HepG2 (cell line): ENCODE results near the gene ACTR10. TPM values are rescaled to one million over a fixed set of nuclear protein-coding genes. Genes with fewer than 3 reads are reported as not detected.
A peak's percentile ranks its signal among the peaks of the same experiment; 100 is the strongest.

Experiments used
- CBX5 ChIP-seq: sonication (generic); formaldehyde crosslinking; IDR thresholded peaks from 2 replicates; pipeline ENCODE4 v1.4.0; 2020; ENCODE audit warnings: missing genetic modification reagents, borderline replicate concordance
- EP300 ChIP-seq, 3 experiments: sonication (generic) in 1 of 3; formaldehyde crosslinking in 1 of 3; IDR thresholded peaks; 2 replicates each; pipeline versions ENCODE4 v1.5.1 to v1.6.1; 2011 to 2020; ENCODE audit warnings: low read depth in 2 of 3, low read length in 2 of 3, borderline replicate concordance in 1 of 3, improper control_type of control experiment in 1 of 3, mild to moderate bottlenecking in 1 of 3, missing genetic modification reagents in 1 of 3, moderate library complexity in 1 of 3
- GMEB2 ChIP-seq: IDR thresholded peaks from 2 replicates; pipeline ENCODE4 v1.6.1; 2016; ENCODE audit warnings: missing biosample characterization, missing genetic modification reagents, low read depth
- HDAC6 ChIP-seq: fragments of 200-600 bp; sonication (generic); IDR thresholded peaks from 2 replicates; pipeline ENCODE4 v1.7.0; 2017; ENCODE audit warnings: mild to moderate bottlenecking, antibody characterized with exemption, low read length, low read depth
- HOXD1 ChIP-seq: sonication (generic); formaldehyde crosslinking; IDR thresholded peaks from 2 replicates; pipeline ENCODE4 v1.5.0; 2020; ENCODE audit warnings: missing genetic modification reagents
- IKZF4 ChIP-seq: sonication (generic); formaldehyde crosslinking; IDR thresholded peaks from 2 replicates; pipeline ENCODE4 v1.5.1; 2020; ENCODE audit warnings: borderline replicate concordance, mild to moderate bottlenecking, low read depth, missing genetic modification reagents; ENCODE audit errors: not compliant biosample characterization
- MAFG ChIP-seq: sonication (generic); formaldehyde crosslinking; IDR thresholded peaks from 2 replicates; pipeline ENCODE4 v1.5.1; 2020; ENCODE audit warnings: mild to moderate bottlenecking, missing genetic modification reagents
- MATR3 ChIP-seq: sonication (generic); formaldehyde crosslinking; IDR thresholded peaks from 2 replicates; pipeline ENCODE4 v1.4.0; 2020; ENCODE audit warnings: missing genetic modification reagents
- NR2F1 ChIP-seq, 2 experiments: fragments of 450-650 bp in 1 of 2; formaldehyde crosslinking in 1 of 2; IDR thresholded peaks; 2 replicates each; pipeline versions ENCODE4 v1.5.0 to v1.6.1; 2016 to 2020; ENCODE audit warnings: mild to moderate bottlenecking in 1 of 2, missing compliant biosample characterization in 1 of 2, missing genetic modification reagents in 1 of 2, moderate library complexity in 1 of 2
- RBFOX2 ChIP-seq: fragments of 200-400 bp; formaldehyde crosslinking; IDR thresholded peaks from 2 replicates; pipeline ENCODE4 v1.6.1; 2017; ENCODE audit warnings: low read depth, mild to moderate bottlenecking, low read length
- SMAD1 ChIP-seq: sonication (generic); formaldehyde crosslinking; IDR thresholded peaks from 2 replicates; pipeline ENCODE4 v1.4.0; 2020; ENCODE audit warnings: missing genetic modification reagents, low read depth, mild to moderate bottlenecking, borderline replicate concordance
- SSRP1 ChIP-seq: IDR thresholded peaks from 2 replicates; pipeline ENCODE4 v1.6.1; 2016; ENCODE audit warnings: control low read depth
- TOE1 ChIP-seq: sonication (generic); formaldehyde crosslinking; IDR thresholded peaks from 2 replicates; pipeline ENCODE4 v1.4.0; 2020; ENCODE audit warnings: mild to moderate bottlenecking, missing genetic modification reagents
- ZBTB26 ChIP-seq: IDR thresholded peaks from 2 replicates; pipeline ENCODE4 v1.6.1; 2016; ENCODE audit warnings: missing compliant biosample characterization, missing genetic modification reagents, borderline replicate concordance
- ZBTB49 ChIP-seq: sonication (generic); formaldehyde crosslinking; IDR thresholded peaks from 2 replicates; pipeline ENCODE4 v1.4.0; 2020; ENCODE audit warnings: missing genetic modification reagents, borderline replicate concordance
- ZEB1 ChIP-seq: IDR thresholded peaks from 2 replicates; pipeline ENCODE4 v1.6.1; 2012; ENCODE audit warnings: mild to moderate bottlenecking, low read depth, inconsistent platforms; ENCODE audit not compliant: insufficient replicate concordance
- ZNF12 ChIP-seq: sonication (generic); formaldehyde crosslinking; IDR thresholded peaks from 2 replicates; pipeline ENCODE4 v1.5.0; 2020; ENCODE audit warnings: missing genetic modification reagents
- ZNF180 ChIP-seq: sonication (generic); formaldehyde crosslinking; IDR thresholded peaks from 2 replicates; pipeline ENCODE4 v1.4.0; 2020; ENCODE audit warnings: low read depth, missing genetic modification reagents, borderline replicate concordance
- ZNF205 ChIP-seq: IDR thresholded peaks from 2 replicates; pipeline ENCODE4 v1.6.1; 2018; ENCODE audit warnings: missing biosample characterization, missing genetic modification reagents
- ZNF430 ChIP-seq: sonication (generic); formaldehyde crosslinking; IDR thresholded peaks from 2 replicates; pipeline ENCODE4 v1.9.0; 2021; ENCODE audit warnings: mild to moderate bottlenecking, missing genetic modification reagents
- polyA plus RNA-seq, 8 experiments: library from polyadenylated mRNA; depleted of rRNA in 3 of 8; stranded (reverse) in 7 of 8; unstranded in 1 of 8; fragments of >200 nt; fragmentation: Illumina TruSeq in 4 of 8; extraction: Trizol in 4 of 8; gene quantifications; 2 replicates each; pipeline versions ENCODE4 v1.2.1 to v1.2.3, GENCODE V29; 2011 to 2016; ENCODE audit warnings: low read depth in 4 of 8, missing spikeins in 1 of 8, mixed read lengths in 1 of 8; ENCODE audit not compliant: insufficient read depth in 1 of 8
- total RNA-seq, 5 experiments: library from RNA; depleted of rRNA; stranded (reverse); fragments of >200 nt; fragmentation: Illumina TruSeq; extraction: Trizol; gene quantifications; 2 replicates each; pipeline ENCODE4 v1.2.3, GENCODE V29; 2016; ENCODE audit warnings: low read depth in 1 of 5
- TF ChIP-seq, protein P1 (sequence below): sonication (generic); formaldehyde crosslinking; IDR thresholded peaks from 2 replicates; pipeline ENCODE4 v1.4.0; 2020; ENCODE audit warnings: missing genetic modification reagents

The ACTR10 gene
- total and polyA plus RNA-seq, 2 of the 13 experiments (the other 11 are each of a cell fraction or from before 2014, with no cell fraction given), result 30.0 to 41.3 TPM

- TF ChIP-seq NR2F1 (CRISPR knock-in tag; IDR thresholded peaks at IDR 0.05), result peak in 1 of 2 experiments; percentile 5; a peak in 1 of 4 replicates
- TF ChIP-seq ZNF205 (CRISPR knock-in tag), result peak; percentile 44; the same call in 1 of the 2 replicates
- TF ChIP-seq RBFOX2, result peak; percentile 68
- TF ChIP-seq ZNF12 (CRISPR knock-in tag), result no peak
- TF ChIP-seq GMEB2 (CRISPR knock-in tag), result no peak
- TF ChIP-seq EP300 (IDR thresholded peaks at IDR 0.05; ENCODE audit: low read depth in 2 of 2, low read length in 2 of 2), result no peak
- TF ChIP-seq EP300 (CRISPR knock-in tag; IDR thresholded peaks at IDR 0.05; ENCODE audit: borderline replicate concordance), result no peak
- no peak for TF ChIP-seq MATR3 (CRISPR knock-in tag)
- TF ChIP-seq SSRP1, result no peak
- TF ChIP-seq ZNF180 (CRISPR knock-in tag), result no peak
- TF ChIP-seq, protein P1, sequence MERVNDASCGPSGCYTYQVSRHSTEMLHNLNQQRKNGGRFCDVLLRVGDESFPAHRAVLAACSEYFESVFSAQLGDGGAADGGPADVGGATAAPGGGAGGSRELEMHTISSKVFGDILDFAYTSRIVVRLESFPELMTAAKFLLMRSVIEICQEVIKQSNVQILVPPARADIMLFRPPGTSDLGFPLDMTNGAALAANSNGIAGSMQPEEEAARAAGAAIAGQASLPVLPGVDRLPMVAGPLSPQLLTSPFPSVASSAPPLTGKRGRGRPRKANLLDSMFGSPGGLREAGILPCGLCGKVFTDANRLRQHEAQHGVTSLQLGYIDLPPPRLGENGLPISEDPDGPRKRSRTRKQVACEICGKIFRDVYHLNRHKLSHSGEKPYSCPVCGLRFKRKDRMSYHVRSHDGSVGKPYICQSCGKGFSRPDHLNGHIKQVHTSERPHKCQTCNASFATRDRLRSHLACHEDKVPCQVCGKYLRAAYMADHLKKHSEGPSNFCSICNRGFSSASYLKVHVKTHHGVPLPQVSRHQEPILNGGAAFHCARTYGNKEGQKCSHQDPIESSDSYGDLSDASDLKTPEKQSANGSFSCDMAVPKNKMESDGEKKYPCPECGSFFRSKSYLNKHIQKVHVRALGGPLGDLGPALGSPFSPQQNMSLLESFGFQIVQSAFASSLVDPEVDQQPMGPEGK (CRISPR knock-in tag), result peak; percentile 48
- TF ChIP-seq ZBTB26 (CRISPR knock-in tag), result no peak; the same call in 1 of the 2 replicates
- no peak for TF ChIP-seq SMAD1
- TF ChIP-seq ZBTB49, result no peak
- no peak for TF ChIP-seq TOE1
- 0 out of 2 replicates have a peak, but pooled peaks have one; percentile 68 for TF ChIP-seq HDAC6
- TF ChIP-seq IKZF4, result no peak
- TF ChIP-seq HOXD1, result no peak
- TF ChIP-seq MAFG, result peak; percentile 80
- TF ChIP-seq ZNF430 (CRISPR knock-in tag), result no peak; the same call in 1 of the 2 replicates
- 0 out of 2 replicates have a peak, but pooled peaks have one; percentile 29 for TF ChIP-seq CBX5 (CRISPR knock-in tag)
- peak; percentile 23 for TF ChIP-seq ZEB1
These were observed 44.8 kb downstream of the ACTR10 start, which contains the start of gene PSMA3 (continued) for GRCh38 chr14:58244556-58245387.
